ENCODE results near the gene PLA2G4F. TPM values are rescaled to one million over a fixed set of nuclear protein-coding genes. Genes with fewer than 3 reads are reported as not detected.

PLA2G4F gene
- polyA plus RNA-seq, 1 of the 3 experiments (the other 2 are of a cell fraction), result not detected

GRCh38 chr15:42201801-42202200 lies 45.4 kb upstream of the PLA2G4F start:
- POLR2A ChIA-PET, result no interaction called here

GRCh38 chr15:42199126-42199525 lies 42.7 kb upstream of the PLA2G4F start:
- H3F3A ChIP-seq (replicated peaks; ENCODE audit: insufficient read depth), result peaks cover 6% of the 10 kb centered on the region
- peaks cover 9% of the 10 kb centered on the region; the same call in 1 of the 2 replicates for H4K20me1 ChIP-seq (ENCODE audit: insufficient read depth)
- H3K9me3 ChIP-seq, result no peaks in the 10 kb centered on the region
- H3K36me3 ChIP-seq (replicated peaks in 1 of 2; ENCODE audit: control insufficient read depth in 1 of 2, insufficient read depth in 2 of 2, low read length in 1 of 2), result peaks cover 29 to 32% of the 10 kb centered on the region in 2 experiments
- H2AFZ ChIP-seq (ENCODE audit: low read depth), result no peak overlapping the region
- no peak overlapping the region for H3K4me2 ChIP-seq
- CTCF ChIA-PET, result no interaction called here
- no peaks in the 10 kb centered on the region for H3K4me1 ChIP-seq (ENCODE audit: control insufficient read depth in 1 of 2, insufficient read depth in 2 of 2, low read depth in 1 of 2, low read length in 1 of 2)
- H3K9ac ChIP-seq, result no peak overlapping the region
- H3K4me3 ChIP-seq (ENCODE audit: low read depth in 2 of 2, low read length in 1 of 2), result no peak overlapping the region
- no peaks in the 10 kb centered on the region for H3K27me3 ChIP-seq (ENCODE audit: insufficient read depth)
- H3K9me2 ChIP-seq, result no peaks in the 10 kb centered on the region
- peak overlapping the region in 1 of 2 experiments; percentile 18; a peak in 2 of 4 replicates for H3K27ac ChIP-seq (ENCODE audit: low read depth in 2 of 2, low read length in 1 of 2)
- WGBS (ENCODE audit: low lambda C conversion rate), result 70% methylated on average over 5 of the region's 5 CpGs
- POLR2A ChIA-PET, result no interaction called here
- DNase-seq, result no peak
- peaks cover 79% of the 10 kb centered on the region for H3K79me2 ChIP-seq (ENCODE audit: insufficient read depth)
- TF ChIP-seq MEF2A (IDR thresholded peaks at IDR 0.05; ENCODE audit: borderline replicate concordance, low read depth) (no peak), EZH2phosphoT487 (IDR thresholded peaks at IDR 0.05; ENCODE audit: borderline replicate concordance, low read depth) (no peak), RFX5 (IDR thresholded peaks at IDR 0.05; ENCODE audit: low read length) (no peak), NRF1 (IDR thresholded peaks at IDR 0.05; ENCODE audit: low read depth, low read length) (no peak), ELF1 (IDR thresholded peaks at IDR 0.05) (no peak), YY1 (IDR thresholded peaks at IDR 0.05; ENCODE audit: low read depth) (no peak), GABPA (IDR thresholded peaks at IDR 0.05; ENCODE audit: low read depth) (no peak), POLR2AphosphoS5 (IDR thresholded peaks at IDR 0.05; ENCODE audit: low read depth, low read length) (no peak), CHD2 (IDR thresholded peaks at IDR 0.05; ENCODE audit: low read length, partially characterized antibody) (no peak), JUND (IDR thresholded peaks at IDR 0.05) (no peak), USF2 (IDR thresholded peaks at IDR 0.05; ENCODE audit: borderline replicate concordance, low read depth, low read length) (no peak), CTCF (IDR thresholded peaks at IDR 0.05) (no peak), TAF1 (IDR thresholded peaks at IDR 0.05; ENCODE audit: borderline replicate concordance, low read depth, low read length) (no peak), SMC3 (IDR thresholded peaks at IDR 0.05; ENCODE audit: low read depth, low read length) (no peak), RAD21 (IDR thresholded peaks at IDR 0.05; ENCODE audit: low read length) (no peak), FOSL2 (IDR thresholded peaks at IDR 0.05; ENCODE audit: borderline replicate concordance, low read depth) (no peak), EP300 (IDR thresholded peaks at IDR 0.05; ENCODE audit: borderline replicate concordance in 1 of 2, low read depth in 1 of 2, low read length in 1 of 2) (no peak), ZBTB33 (IDR thresholded peaks at IDR 0.05; ENCODE audit: borderline replicate concordance, low read depth) (no peak)

More at GRCh38 chr15:42201801-42202200, 45.4 kb upstream of the PLA2G4F start:
- no peak overlapping the region for H2AFZ ChIP-seq (ENCODE audit: low read depth)
- no peak overlapping the region for H3K27ac ChIP-seq (ENCODE audit: low read depth in 2 of 2, low read length in 1 of 2)
- H3K36me3 ChIP-seq (replicated peaks in 1 of 2; ENCODE audit: control insufficient read depth in 1 of 2, insufficient read depth in 2 of 2, low read length in 1 of 2), result peaks cover 28 to 39% of the 10 kb centered on the region in 2 experiments
- no peak overlapping the region for H3K9ac ChIP-seq
- CTCF ChIA-PET, result interaction anchor here (0.7 kb wide), 1 partner anchor 14 kb away, joined by 3 read pairs; no protein-coding TSS in a partner anchor
- peaks cover 83% of the 10 kb centered on the region for H3K79me2 ChIP-seq (ENCODE audit: insufficient read depth)
- H3K4me1 ChIP-seq (ENCODE audit: control insufficient read depth in 1 of 2, insufficient read depth in 2 of 2, low read depth in 1 of 2, low read length in 1 of 2), result peaks cover 0 to 5% of the 10 kb centered on the region in 2 experiments; a peak in 2 of 4 replicates
- TF ChIP-seq EZH2phosphoT487 (IDR thresholded peaks at IDR 0.05; ENCODE audit: borderline replicate concordance, low read depth), result no peak
- TF ChIP-seq MAX (IDR thresholded peaks at IDR 0.05; ENCODE audit: low read depth), result no peak
- TF ChIP-seq IRF3 (IDR thresholded peaks at IDR 0.05; ENCODE audit: low read depth, low read length), result no peak
- TF ChIP-seq GABPA (IDR thresholded peaks at IDR 0.05; ENCODE audit: low read depth), result no peak
- no peak for TF ChIP-seq RAD21 (IDR thresholded peaks at IDR 0.05; ENCODE audit: low read length)
- TF ChIP-seq FOXJ3 (CRISPR knock-in tag; IDR thresholded peaks at IDR 0.05), result no peak
- H3K4me3 ChIP-seq (ENCODE audit: low read depth in 2 of 2, low read length in 1 of 2), result no peak overlapping the region
- H4K20me1 ChIP-seq (ENCODE audit: insufficient read depth), result peaks cover 9% of the 10 kb centered on the region; the same call in 1 of the 2 replicates
- peaks cover 6% of the 10 kb centered on the region for H3F3A ChIP-seq (replicated peaks; ENCODE audit: insufficient read depth)
- no peaks in the 10 kb centered on the region for H3K9me2 ChIP-seq
- no peaks in the 10 kb centered on the region for H3K9me3 ChIP-seq
- 100% methylated on average over 1 of the region's 1 CpG for WGBS (ENCODE audit: low lambda C conversion rate)
- DNase-seq, result no peak
- no peak overlapping the region for H3K4me2 ChIP-seq
- no peaks in the 10 kb centered on the region for H3K27me3 ChIP-seq (ENCODE audit: insufficient read depth)
